Naive B cell (primary cell): ENCODE data around the gene CCDC80. TPM values are rescaled to one million over a fixed set of nuclear protein-coding genes. Genes with fewer than 3 reads are reported as not detected.
A peak's percentile ranks its signal among the peaks of the same experiment; 100 is the strongest.

Source experiments
- ATAC-seq, 2 donors: fragments of 150-1000 bp; cut with Tn5 transposase; 2 replicates each; pipeline ENCODE4 v1.10.0; 2021; ENCODE audit warnings: low read depth in 2 of 2, mild to moderate bottlenecking in 2 of 2, moderate library complexity in 2 of 2
- DNase-seq: peaks from one replicate; pipeline ENCODE4 v3.0.0; 2022
- H3K27ac Mint-ChIP-seq, 6 donors: one replicate each; pipeline ENCODE4 v1.8.0; 2020 to 2022; ENCODE audit warnings: mild to moderate bottlenecking in 6 of 6, mixed read lengths in 6 of 6, moderate library complexity in 5 of 6, inconsistent platforms in 2 of 6
- H3K27me3 Mint-ChIP-seq, 3 donors: one replicate each; pipeline ENCODE4 v1.8.0; 2021 to 2022; ENCODE audit warnings: mixed read lengths in 3 of 3, mild to moderate bottlenecking in 1 of 3
- H3K36me3 Mint-ChIP-seq, 2 donors: one replicate each; pipeline ENCODE4 v1.8.0; 2020 to 2022; ENCODE audit warnings: mixed read lengths in 2 of 2, inconsistent platforms in 1 of 2, mild to moderate bottlenecking in 1 of 2
- H3K4me1 Mint-ChIP-seq, 3 donors: one replicate each; pipeline ENCODE4 v1.8.0; 2020 to 2022; ENCODE audit warnings: mixed read lengths in 3 of 3, inconsistent platforms in 1 of 3, mild to moderate bottlenecking in 1 of 3, moderate library complexity in 1 of 3
- H3K4me3 Mint-ChIP-seq, 8 donors: one replicate each; pipeline ENCODE4 v1.8.0; 2020 to 2022; ENCODE audit warnings: mild to moderate bottlenecking in 8 of 8, mixed read lengths in 8 of 8, moderate library complexity in 8 of 8, inconsistent platforms in 2 of 8
- H3K9me3 Mint-ChIP-seq, 7 donors: one replicate each; pipeline ENCODE4 v1.8.0; 2020 to 2022; ENCODE audit warnings: mixed read lengths in 7 of 7, mild to moderate bottlenecking in 5 of 7, inconsistent platforms in 2 of 7, moderate library complexity in 1 of 7
- polyA plus RNA-seq, 6 donors: library from polyadenylated mRNA; unstranded; fragments of 300-500 nt; fragmentation: Illumina TruSeq; gene quantifications; one replicate each; pipeline ENCODE4 v1.2.3, GENCODE V29; 2021; ENCODE audit warnings: low read depth in 6 of 6

CCDC80 gene
- polyA plus RNA-seq, 6 donors from 2014 or later = 0.05 to 0.29 (median 0.12) TPM; not detected in 2

DNA sequence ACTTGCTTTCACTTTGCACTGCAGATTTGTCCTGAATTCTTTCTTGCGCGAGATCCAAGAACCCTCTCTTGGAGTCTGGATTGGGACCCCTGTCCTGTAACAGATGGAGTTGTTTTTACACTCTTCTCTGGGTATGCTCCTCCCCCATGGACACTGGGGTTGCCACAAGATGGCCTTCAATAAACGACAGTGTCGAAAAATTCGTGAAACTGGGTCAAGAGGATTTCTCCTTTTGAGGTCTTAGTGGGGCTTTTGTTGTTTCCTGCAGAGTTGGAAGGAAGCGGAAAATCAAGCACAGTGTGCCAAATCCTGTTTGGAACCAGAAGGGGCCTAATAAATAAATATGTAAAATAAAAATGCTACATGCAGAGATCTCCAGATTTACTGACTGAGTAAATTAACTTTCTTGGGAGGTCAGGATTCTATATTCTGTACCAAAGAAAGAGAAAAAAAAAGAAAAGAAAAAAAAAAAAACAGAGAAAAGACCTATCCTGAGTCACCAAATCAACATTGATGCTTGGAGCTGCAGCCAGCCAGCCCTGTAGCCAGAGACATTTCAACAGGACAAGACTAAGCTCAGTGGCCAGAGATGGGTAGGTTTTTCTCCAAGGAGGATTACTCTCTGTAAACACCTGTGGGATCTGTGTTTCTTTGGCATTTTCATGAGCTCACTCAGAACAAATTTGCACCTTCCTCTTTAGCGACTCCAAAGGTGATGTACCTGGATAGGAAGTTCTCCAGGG is 24.8 kb downstream of the CCDC80 start:
- H3K36me3 Mint-ChIP-seq = no peaks in the 10 kb centered on the region
- DNase-seq = no peak

DNA sequence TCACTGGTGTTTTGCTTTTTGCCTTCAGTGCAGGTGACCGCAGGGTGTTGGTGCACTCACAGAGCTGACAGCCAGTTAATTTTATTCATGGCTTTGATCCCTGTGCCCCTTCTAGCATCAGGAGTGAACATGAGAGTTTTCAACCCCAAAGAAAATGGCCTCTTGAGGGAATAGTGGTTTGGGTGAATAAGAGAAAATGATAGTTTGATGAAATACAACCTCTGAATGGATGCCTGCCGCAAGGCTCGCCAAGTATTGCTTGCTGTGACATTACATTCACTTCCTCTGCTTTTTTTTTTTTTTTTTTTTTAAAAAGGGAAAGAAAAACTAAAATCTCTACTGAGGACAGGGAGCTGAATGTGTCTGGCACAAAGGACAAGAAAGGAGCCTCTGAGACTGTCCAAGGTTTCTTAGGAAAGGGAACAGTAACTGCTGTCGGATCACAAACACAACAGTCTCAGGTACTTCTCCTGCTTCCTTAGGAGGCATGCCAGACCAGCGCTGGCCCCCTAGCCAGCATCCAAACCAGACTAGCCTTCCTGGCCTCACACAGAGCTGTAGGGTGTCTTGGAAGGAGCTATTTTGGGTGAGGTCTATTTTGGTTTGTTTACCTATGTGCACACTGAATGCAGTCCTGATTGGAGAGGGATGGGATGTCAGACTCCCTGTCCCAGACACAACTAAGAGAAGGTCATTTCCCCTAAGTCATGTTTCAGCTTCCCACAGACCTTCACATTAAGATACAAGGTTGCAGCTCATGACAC is 29.0 kb downstream of the CCDC80 start:
- Mint-ChIP-seq H3K4me1 (no peaks in the 10 kb centered on the region), H3K27me3 (peaks cover 0 to 10% (median 9%) of the 10 kb centered on the region in 3 donors), H3K4me3 (no peak overlapping the region), H3K36me3 (no peaks in the 10 kb centered on the region), H3K9me3 (no peaks in the 10 kb centered on the region), H3K27ac (no peak overlapping the region)
- no peak for DNase-seq
- no peak for ATAC-seq

More for the DNA sequence above, 24.8 kb downstream of the CCDC80 start:
- ATAC-seq = no peak
- Mint-ChIP-seq H3K4me1 (no peaks in the 10 kb centered on the region), H3K4me3 (no peak overlapping the region), H3K27me3 (no peaks in the 10 kb centered on the region), H3K9me3 (no peaks in the 10 kb centered on the region), H3K27ac (peak overlapping the region in 1 of 6 donors; percentile 5)

DNA sequence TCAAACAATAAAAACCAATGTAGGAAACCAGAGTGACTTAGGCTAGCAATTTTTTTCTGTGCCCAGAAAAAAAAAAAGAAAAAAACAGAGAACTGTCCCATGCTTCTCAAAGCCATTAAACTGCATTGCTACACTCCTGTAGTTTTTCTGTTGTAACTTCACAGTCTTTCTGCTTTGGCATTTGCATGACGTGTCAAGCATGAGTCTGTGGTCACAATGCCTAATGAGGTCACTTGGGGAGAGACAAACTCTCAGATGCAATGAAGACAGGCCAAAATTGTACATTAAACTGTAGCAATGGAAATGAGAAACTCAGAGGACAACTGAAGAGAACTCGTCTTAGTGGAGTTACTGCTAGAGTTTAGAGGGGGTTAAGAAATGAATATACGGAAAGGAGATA is 30.8 kb downstream of the CCDC80 start:
- Mint-ChIP-seq H3K9me3 (no peaks in the 10 kb centered on the region), H3K27me3 (peaks cover 0 to 10% (median 9%) of the 10 kb centered on the region in 3 donors), H3K36me3 (no peaks in the 10 kb centered on the region), H3K4me1 (no peaks in the 10 kb centered on the region), H3K4me3 (no peak overlapping the region), H3K27ac (no peak overlapping the region)
- ATAC-seq (no peak), DNase-seq (no peak)

DNA sequence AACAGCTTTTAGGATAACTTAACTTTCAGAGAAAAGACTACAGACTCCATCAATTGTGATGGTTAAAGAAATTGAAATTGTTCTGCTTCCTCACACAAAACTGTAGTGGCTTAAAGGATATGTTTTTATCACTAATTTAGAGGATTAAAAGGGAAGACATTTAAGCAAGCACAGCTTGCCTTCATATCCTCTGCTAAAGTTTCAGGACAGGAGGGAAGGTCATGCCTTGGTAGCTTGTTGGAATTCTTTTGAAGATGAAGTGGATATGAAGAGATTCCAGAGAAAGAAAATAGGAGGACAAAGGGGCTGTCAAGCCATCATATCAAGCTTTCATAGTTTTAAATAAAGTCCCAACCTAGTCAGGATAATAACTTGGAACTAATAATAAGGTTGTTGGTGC is 33.1 kb downstream of the CCDC80 start:
- H3K4me3 Mint-ChIP-seq = no peak overlapping the region
- peaks cover 0 to 10% (median 9%) of the 10 kb centered on the region in 3 donors for H3K27me3 Mint-ChIP-seq
- no peak overlapping the region for H3K27ac Mint-ChIP-seq
- H3K9me3 Mint-ChIP-seq = no peaks in the 10 kb centered on the region
- no peak for DNase-seq
- no peaks in the 10 kb centered on the region for H3K4me1 Mint-ChIP-seq
- ATAC-seq = no peak
- no peaks in the 10 kb centered on the region for H3K36me3 Mint-ChIP-seq

DNA sequence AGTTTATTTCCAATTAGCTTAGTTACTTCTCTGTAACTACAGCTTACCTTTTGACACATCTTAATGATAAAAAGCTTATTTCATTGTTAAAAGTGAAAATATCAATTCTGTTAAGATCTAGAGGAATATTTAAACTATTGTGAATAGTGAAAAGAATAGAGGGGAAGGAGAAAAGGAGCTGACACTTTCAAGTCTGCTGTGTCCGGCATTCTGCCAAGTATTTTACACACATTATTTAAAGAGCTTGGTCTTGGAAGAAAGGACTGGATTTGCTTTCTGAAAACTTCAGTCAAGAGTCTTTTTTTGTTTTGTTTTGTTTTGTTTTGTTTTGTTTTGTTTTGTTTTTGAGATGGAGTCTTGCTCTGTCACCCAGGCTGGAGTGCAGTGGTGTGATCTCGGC is 34.8 kb downstream of the CCDC80 start:
- H3K4me1 Mint-ChIP-seq = no peaks in the 10 kb centered on the region
- peaks cover 0 to 10% (median 9%) of the 10 kb centered on the region in 3 donors for H3K27me3 Mint-ChIP-seq
- H3K27ac Mint-ChIP-seq = no peak overlapping the region
- no peaks in the 10 kb centered on the region for H3K36me3 Mint-ChIP-seq
- DNase-seq = no peak
- ATAC-seq = no peak
- H3K4me3 Mint-ChIP-seq = no peak overlapping the region
- no peaks in the 10 kb centered on the region for H3K9me3 Mint-ChIP-seq

DNA sequence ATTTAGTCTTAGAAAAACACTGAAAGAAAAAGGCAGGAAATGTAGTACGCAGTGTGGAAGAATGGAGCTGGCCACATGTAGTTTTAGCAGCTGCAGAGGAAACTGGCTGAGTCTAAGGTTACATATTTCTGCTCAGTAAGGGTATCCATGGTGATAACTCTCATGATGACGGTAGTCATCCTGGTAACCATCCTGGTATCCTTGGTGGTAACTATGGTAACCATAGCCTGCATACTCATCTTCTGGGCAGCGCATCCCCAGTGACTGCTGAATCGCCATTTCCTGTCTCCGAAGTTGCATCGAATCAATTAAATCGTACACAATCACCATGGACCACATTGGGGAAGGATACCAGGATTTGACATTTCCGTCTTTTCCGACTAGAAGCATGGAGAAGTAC is 35.7 kb downstream of the CCDC80 start:
- no peak for DNase-seq
- ATAC-seq = no peak
- H3K36me3 Mint-ChIP-seq = no peaks in the 10 kb centered on the region
- no peak overlapping the region for H3K27ac Mint-ChIP-seq
- H3K27me3 Mint-ChIP-seq = peaks cover 0 to 10% (median 9%) of the 10 kb centered on the region in 3 donors
- H3K9me3 Mint-ChIP-seq = no peaks in the 10 kb centered on the region
- no peaks in the 10 kb centered on the region for H3K4me1 Mint-ChIP-seq
- H3K4me3 Mint-ChIP-seq = no peak overlapping the region

DNA sequence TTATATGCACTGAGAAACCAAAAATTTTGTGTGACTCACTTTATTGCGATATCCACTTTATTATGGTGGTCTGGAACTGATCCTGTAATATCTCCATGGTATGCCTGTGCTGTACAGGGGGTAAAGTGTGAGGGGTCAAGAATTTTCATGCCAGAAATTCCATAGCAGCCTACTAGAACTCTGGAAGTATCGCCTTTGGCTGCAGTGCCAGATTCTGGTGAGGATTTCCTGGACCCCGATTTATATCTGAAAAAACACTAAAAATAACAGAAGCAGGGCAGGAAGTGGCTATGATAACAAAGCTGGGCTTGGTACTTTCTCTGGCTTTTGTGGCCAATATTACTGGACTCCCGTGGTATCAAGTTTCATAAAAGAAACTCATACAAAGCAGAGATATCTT is 36.4 kb downstream of the CCDC80 start:
- Mint-ChIP-seq H3K36me3 (no peaks in the 10 kb centered on the region), H3K4me3 (no peak overlapping the region), H3K4me1 (no peaks in the 10 kb centered on the region), H3K27me3 (peaks cover 0 to 10% (median 9%) of the 10 kb centered on the region in 3 donors), H3K27ac (no peak overlapping the region), H3K9me3 (no peaks in the 10 kb centered on the region)
- no peak for ATAC-seq
- DNase-seq = no peak

DNA sequence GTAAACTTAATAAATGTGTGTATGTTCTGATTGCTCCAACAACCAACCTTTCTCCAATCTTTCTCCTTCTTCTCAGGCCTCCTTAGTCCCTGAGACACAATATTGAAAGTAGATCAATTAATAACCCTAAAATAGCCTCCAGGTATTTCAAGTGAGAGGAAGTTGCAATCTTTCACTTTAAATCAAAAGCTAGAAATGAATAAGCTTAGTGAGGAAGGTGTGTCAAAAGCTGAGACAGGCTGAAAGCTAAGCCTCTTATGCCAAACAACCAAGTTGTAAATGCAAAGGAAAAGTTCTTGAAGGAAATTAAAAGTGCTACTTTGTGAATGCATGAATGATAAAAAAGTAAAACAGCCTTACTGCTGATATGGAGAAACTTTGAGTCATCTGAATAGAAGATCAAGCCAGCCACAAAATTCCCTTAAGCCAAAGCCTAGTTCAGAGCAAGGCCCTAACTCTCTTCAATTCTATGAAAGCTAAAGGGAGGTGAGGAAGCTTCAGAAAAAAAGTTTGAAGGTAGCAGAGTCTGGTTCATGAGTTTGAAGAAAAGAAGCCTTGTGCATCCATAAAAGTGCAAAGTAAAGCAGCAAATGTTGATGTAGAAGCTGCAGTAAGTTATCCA is 38.6 kb downstream of the CCDC80 start:
- H3K36me3 Mint-ChIP-seq = peaks cover 3 to 5% of the 10 kb centered on the region in 2 donors
- H3K9me3 Mint-ChIP-seq = no peaks in the 10 kb centered on the region
- DNase-seq (no peak), ATAC-seq (no peak)
- H3K27me3 Mint-ChIP-seq = peaks cover 0 to under 1% (median 0%) of the 10 kb centered on the region in 3 donors
- peak overlapping the region in 1 of 6 donors; percentile 4 for H3K27ac Mint-ChIP-seq
- no peak overlapping the region for H3K4me3 Mint-ChIP-seq
- H3K4me1 Mint-ChIP-seq = peaks cover 0 to 2% (median 0%) of the 10 kb centered on the region in 3 donors

DNA sequence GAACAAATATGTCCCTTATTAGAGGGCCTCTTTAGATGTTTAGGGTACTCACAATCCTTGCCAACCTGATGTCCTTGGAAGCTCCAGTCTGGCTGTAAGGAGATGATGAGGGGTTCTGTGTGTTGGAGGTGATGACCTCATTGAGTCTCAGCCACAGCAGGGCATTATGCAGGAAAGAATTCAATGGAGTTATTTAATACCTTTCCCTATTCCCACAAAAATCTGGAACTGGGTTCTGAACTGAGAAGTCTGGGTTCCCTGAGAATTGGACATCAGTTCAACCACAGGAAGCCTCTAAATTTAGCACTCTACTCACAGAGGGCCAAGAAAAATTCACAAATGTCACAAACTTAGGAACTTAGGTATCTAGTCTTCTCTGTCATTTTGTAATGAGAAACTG is 42.2 kb downstream of the CCDC80 start:
- Mint-ChIP-seq H3K9me3 (no peaks in the 10 kb centered on the region), H3K27ac (no peak overlapping the region)
- ATAC-seq = no peak

DNA sequence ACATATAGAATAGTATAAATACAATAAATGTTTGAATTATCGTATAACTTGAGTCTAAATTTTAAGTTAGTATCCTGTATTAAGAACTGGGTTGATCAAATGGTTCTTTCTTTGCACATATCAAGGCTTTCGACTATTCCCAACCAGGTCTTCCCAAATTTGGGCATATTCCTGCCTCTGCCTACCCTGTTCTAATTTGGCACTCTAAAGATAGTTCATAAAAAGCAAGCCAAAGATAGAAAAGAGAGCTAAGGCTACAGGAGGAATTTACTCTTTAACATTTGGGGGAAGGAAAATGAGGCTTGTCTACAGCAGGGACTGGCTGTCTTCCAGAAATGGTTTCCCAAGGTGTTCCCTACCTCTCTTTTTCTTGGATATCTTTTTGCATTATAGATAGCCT is 43.0 kb downstream of the CCDC80 start:
- peaks cover under 1 to 3% (median 2%) of the 10 kb centered on the region in 3 donors for H3K4me1 Mint-ChIP-seq
- H3K4me3 Mint-ChIP-seq = no peak overlapping the region
- no peaks in the 10 kb centered on the region for H3K27me3 Mint-ChIP-seq
- H3K36me3 Mint-ChIP-seq = peaks cover 14 to 16% of the 10 kb centered on the region in 2 donors
- ATAC-seq = no peak
- no peak overlapping the region for H3K27ac Mint-ChIP-seq
- DNase-seq = no peak
- H3K9me3 Mint-ChIP-seq = peaks cover 0 to 2% (median 0%) of the 10 kb centered on the region in 7 donors

More for the DNA sequence above, 42.2 kb downstream of the CCDC80 start:
- H3K27me3 Mint-ChIP-seq = no peaks in the 10 kb centered on the region
- peaks cover 0 to 2% (median 0%) of the 10 kb centered on the region in 3 donors for H3K4me1 Mint-ChIP-seq
- DNase-seq = no peak
- H3K36me3 Mint-ChIP-seq = peaks cover 11 to 12% of the 10 kb centered on the region in 2 donors
- H3K4me3 Mint-ChIP-seq = no peak overlapping the region

DNA sequence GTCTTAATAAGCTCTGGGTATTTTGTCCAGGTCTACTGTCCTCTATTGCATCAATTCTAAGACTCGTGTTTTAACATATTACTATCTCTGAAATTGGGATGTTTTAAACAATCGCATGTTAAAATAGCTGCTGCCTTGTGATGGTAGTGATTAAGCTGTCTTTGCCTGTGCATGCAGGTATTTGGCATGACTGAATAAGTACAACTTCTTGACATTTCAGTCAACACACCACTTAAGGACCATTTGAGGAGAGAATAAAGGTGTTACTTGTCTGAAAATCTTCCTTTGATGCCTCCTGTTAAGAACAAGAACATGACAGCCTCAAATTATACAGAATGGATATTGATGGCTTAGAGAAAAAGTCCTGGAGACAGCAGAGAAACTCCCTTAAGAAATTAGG is 46.1 kb downstream of the CCDC80 start:
- DNase-seq (no peak), ATAC-seq (no peak)
- Mint-ChIP-seq H3K27ac (no peak overlapping the region), H3K27me3 (no peaks in the 10 kb centered on the region), H3K9me3 (peaks cover 0 to 5% (median 0%) of the 10 kb centered on the region in 7 donors), H3K4me3 (no peak overlapping the region), H3K4me1 (peaks cover 12 to 24% (median 17%) of the 10 kb centered on the region in 3 donors), H3K36me3 (peaks cover 35 to 45% of the 10 kb centered on the region in 2 donors)

DNA sequence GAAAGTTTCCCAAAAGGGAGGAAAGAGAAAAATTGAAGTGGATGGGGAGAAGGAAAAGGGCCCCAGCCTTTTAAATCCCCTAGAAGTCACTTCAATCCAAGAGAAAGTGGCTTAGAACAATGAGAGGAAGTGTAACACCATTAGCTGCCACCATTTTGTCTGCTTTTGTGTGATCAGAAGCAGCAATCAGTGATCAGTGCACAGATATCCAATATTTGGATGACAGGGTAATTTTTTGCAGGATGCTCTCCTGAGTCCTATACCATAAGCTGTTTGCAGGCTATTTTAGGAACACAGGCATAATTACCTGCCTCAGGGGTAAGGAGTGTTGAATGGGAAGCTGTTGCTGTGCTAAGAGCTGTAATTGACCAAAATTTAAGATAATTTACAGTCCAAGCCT is 47.7 kb downstream of the CCDC80 start:
- no peak for ATAC-seq
- Mint-ChIP-seq H3K27me3 (no peaks in the 10 kb centered on the region), H3K4me1 (peaks cover 12 to 29% (median 15%) of the 10 kb centered on the region in 3 donors), H3K27ac (peak overlapping the region in 1 of 6 donors; percentile 12), H3K36me3 (peaks cover 35 to 48% of the 10 kb centered on the region in 2 donors), H3K9me3 (peaks cover 0 to 5% (median 0%) of the 10 kb centered on the region in 7 donors), H3K4me3 (no peak overlapping the region)
- no peak for DNase-seq

DNA sequence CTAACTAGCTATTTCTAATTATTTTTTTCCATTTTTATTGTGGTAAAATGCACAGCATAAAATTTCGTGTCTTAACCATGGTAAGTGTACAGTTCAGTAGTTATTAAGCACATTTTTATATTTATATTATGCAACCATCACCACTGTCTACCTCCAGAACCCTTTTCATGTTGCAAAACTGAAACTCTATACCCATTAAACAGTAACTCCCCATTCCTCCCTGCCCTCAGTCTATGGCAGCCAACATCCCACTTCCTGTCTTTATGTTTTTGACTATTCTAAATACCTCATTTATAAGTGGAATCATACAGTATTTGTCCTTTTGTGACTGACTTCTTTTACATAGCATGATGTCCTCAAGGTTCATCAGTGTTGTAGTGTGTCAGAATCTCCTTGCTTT is 53.6 kb downstream of the CCDC80 start:
- ATAC-seq = no peak
- Mint-ChIP-seq H3K27me3 (no peaks in the 10 kb centered on the region), H3K9me3 (peaks cover 0 to 2% (median 0%) of the 10 kb centered on the region in 7 donors), H3K36me3 (peaks cover 12 to 34% of the 10 kb centered on the region in 2 donors), H3K4me1 (peaks cover 31 to 51% (median 35%) of the 10 kb centered on the region in 3 donors), H3K27ac (peak overlapping the region in 3 of 6 donors; percentile 67 to 92 (median 86)), H3K4me3 (peak overlapping the region in 3 of 8 donors; percentile 5 to 26 (median 25))
- DNase-seq = no peak
